Measurements from ENCODE around the gene PPFIBP2. TPM values are rescaled to one million over a fixed set of nuclear protein-coding genes. Genes with fewer than 3 reads are reported as not detected.

PPFIBP2 gene
- total RNA-seq, 3 donors from 2014 or later: 32.3 to 56.1 (median 43.3) TPM

DNA sequence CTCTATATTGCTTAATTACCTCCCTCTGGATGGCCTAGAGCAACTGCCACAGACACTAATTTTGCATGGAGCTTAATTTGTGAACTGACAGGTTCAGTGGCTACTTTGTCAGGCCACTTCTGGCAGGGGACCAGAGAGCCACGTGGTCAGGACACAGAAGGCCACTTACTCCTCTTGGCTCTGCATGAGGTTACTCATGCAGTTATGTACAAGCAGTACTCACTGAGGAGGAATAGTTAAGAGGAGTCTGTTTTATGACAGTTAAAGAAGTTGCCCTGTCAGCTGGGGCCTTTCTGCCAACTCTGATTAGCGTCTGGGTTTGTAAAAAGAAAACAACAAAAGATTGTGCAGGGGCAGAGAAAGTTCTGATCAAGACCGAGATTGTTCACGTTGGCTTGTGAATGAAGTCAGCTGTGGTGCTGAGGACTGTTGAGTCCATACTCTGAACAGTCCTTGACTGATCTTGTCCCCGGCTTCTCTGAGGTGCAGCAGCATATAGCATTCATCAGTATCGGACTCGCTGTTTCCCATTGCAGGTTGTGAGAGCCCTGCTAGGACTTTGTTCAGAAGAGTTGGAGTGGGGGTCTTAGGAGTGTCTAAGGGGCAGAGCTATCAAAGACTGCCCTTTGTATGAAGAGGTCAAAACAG is 41.4 kb downstream of the PPFIBP2 start:
- no peaks in the 10 kb centered on the region for H3K36me3 ChIP-seq
- DNase-seq (ENCODE audit: low spot score in 2 of 2): peak; percentile 67 to 69
- intact Hi-C loops (cut with DNase I; ENCODE audit: low total_unique reads): no loop called here
- H3K4me1 ChIP-seq: no peaks in the 10 kb centered on the region
- H3K4me3 ChIP-seq: no peak overlapping the region
- no peaks in the 10 kb centered on the region for H3K27me3 ChIP-seq
- TF ChIP-seq POLR2A (IDR thresholded peaks at IDR 0.05) (no peak), POLR2AphosphoS5 (IDR thresholded peaks at IDR 0.05) (no peak)
- TF ChIP-seq, protein P1, sequence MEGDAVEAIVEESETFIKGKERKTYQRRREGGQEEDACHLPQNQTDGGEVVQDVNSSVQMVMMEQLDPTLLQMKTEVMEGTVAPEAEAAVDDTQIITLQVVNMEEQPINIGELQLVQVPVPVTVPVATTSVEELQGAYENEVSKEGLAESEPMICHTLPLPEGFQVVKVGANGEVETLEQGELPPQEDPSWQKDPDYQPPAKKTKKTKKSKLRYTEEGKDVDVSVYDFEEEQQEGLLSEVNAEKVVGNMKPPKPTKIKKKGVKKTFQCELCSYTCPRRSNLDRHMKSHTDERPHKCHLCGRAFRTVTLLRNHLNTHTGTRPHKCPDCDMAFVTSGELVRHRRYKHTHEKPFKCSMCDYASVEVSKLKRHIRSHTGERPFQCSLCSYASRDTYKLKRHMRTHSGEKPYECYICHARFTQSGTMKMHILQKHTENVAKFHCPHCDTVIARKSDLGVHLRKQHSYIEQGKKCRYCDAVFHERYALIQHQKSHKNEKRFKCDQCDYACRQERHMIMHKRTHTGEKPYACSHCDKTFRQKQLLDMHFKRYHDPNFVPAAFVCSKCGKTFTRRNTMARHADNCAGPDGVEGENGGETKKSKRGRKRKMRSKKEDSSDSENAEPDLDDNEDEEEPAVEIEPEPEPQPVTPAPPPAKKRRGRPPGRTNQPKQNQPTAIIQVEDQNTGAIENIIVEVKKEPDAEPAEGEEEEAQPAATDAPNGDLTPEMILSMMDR (IDR thresholded peaks at IDR 0.05): no peak
- peak overlapping the region in 1 of 2 donors; percentile 19 for H3K27ac ChIP-seq
- no peaks in the 10 kb centered on the region for H3K9me3 ChIP-seq

DNA sequence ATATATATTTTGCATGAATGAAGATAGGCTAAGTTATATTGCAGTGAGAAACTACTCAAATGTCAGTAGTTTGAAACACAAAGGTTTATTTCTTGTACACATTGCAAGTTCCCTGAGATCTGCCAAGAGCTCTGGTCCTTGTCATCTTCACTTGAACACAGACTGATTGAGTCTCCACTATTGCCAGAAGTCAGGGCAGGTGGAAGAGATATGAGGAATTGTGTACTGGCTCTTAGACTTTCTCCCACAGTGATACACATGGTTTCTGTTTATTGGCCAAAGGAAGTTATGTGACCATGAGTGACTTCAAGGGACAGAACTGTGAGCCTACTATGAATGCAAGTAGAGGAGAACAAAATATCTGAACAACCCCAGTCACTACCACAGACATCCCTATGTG is 44.2 kb downstream of the PPFIBP2 start:
- DNase-seq (ENCODE audit: low spot score in 2 of 2): no peak
- H3K4me3 ChIP-seq: no peak overlapping the region
- H3K36me3 ChIP-seq: no peaks in the 10 kb centered on the region
- intact Hi-C loops (cut with DNase I; ENCODE audit: low total_unique reads): no loop called here
- no peaks in the 10 kb centered on the region for H3K9me3 ChIP-seq
- H3K27ac ChIP-seq: no peak overlapping the region
- TF ChIP-seq POLR2A (IDR thresholded peaks at IDR 0.05): no peak
- TF ChIP-seq, protein P1 (IDR thresholded peaks at IDR 0.05): no peak
- no peak for TF ChIP-seq POLR2AphosphoS5 (IDR thresholded peaks at IDR 0.05)
- no peaks in the 10 kb centered on the region for H3K27me3 ChIP-seq
- no peaks in the 10 kb centered on the region for H3K4me1 ChIP-seq

DNA sequence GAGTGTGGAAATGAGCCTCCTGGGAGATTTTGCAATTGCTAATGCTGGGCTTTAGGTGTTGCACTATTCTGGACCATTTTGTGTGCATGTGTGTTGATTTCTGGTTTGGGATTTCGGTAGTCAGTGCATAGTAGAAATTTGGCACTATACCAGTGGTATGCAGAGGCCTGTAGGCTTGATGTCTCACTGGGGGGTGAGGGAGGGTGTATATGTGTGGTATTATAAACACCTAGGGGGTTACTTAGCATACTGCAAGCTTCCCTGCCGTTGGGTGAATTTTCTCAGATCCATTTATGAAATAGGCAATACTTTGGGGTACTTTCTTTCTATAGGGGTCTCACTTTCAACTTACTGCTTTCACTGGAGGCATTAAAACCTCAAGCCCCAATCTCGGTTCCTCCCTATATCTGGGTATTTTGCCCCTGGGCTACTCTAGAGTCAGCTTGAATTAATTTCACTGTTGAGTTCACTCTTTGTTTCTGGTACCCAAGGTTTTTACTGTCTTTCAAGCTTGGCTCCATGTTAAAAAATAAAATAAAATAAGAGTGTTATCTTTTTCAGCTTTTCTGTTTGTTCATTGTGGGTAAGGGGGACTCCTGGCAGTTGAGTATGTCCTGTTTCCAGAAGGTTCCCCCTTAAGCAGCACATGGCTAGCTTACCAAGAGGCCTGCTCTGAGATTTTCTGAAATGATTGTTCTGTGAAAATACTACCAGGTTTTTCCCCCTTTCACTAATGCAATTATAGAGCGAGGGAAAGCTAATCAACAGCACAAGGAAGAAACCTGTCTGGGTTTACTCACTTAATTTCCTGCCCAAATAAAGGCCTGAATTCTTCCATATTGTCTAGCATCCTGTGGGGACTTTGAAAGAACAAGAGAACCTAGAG is 45.8 kb downstream of the PPFIBP2 start:
- H3K9me3 ChIP-seq: no peaks in the 10 kb centered on the region
- H3K27ac ChIP-seq: no peak overlapping the region
- H3K36me3 ChIP-seq: no peaks in the 10 kb centered on the region
- intact Hi-C loops (cut with DNase I; ENCODE audit: low total_unique reads): no loop called here
- no peaks in the 10 kb centered on the region for H3K27me3 ChIP-seq
- no peak for DNase-seq (ENCODE audit: low spot score in 2 of 2)
- TF ChIP-seq POLR2A (IDR thresholded peaks at IDR 0.05) (no peak), POLR2AphosphoS5 (IDR thresholded peaks at IDR 0.05) (no peak)
- TF ChIP-seq, protein P1 (IDR thresholded peaks at IDR 0.05): no peak
- no peaks in the 10 kb centered on the region for H3K4me1 ChIP-seq
- H3K4me3 ChIP-seq: no peak overlapping the region

DNA sequence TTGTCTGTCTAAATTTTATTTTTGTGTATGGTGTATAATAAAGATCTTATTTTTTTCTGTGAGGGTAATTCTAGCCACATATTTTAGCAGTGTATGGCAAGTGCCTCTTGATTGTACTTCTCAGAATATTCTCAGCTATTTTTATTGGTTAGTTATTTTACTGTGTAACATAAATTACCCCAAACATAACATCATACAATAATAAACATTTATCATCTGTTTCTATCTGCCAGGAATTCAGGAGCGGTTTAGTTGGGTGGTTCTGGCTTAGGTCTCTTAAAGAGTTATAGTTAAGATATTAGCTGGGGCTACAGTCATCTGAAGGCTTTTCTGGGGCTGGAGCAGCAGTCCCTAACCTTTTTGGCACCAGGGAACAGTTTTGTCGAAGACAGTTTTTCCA is 47.8 kb downstream of the PPFIBP2 start:
- TF ChIP-seq POLR2AphosphoS5 (IDR thresholded peaks at IDR 0.05): no peak
- TF ChIP-seq, protein P1 (IDR thresholded peaks at IDR 0.05): no peak
- no peak for TF ChIP-seq POLR2A (IDR thresholded peaks at IDR 0.05)
- intact Hi-C loops (cut with DNase I; ENCODE audit: low total_unique reads): no loop called here
- no peaks in the 10 kb centered on the region for H3K4me1 ChIP-seq
- H3K36me3 ChIP-seq: no peaks in the 10 kb centered on the region
- DNase-seq (ENCODE audit: low spot score in 2 of 2): no peak
- no peak overlapping the region for H3K4me3 ChIP-seq
- H3K27me3 ChIP-seq: no peaks in the 10 kb centered on the region
- H3K9me3 ChIP-seq: no peaks in the 10 kb centered on the region
- no peak overlapping the region for H3K27ac ChIP-seq

DNA sequence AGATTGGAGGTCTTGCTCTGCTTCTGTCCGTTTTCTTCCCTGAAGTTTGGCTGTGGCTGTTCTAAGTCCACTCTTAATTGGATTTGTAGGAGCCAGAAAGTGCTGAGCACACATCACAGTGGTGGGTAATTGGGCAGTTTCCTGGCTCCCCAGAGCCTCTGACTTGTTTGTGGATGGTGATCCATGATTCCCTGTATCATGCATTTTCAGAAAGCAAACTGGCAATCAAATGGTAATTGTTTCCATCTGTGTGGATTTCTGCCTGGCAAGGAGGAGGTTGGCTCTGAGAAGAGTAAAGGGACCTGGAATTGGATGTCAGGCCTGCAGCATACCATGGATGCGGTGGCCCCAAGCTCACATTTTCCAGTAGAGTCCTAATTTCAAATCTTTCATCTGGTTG is 49.5 kb downstream of the PPFIBP2 start:
- DNase-seq (ENCODE audit: low spot score in 2 of 2): no peak
- Histone ChIP-seq H3K36me3 (no peaks in the 10 kb centered on the region), H3K9me3 (no peaks in the 10 kb centered on the region), H3K27me3 (no peaks in the 10 kb centered on the region), H3K4me3 (no peak overlapping the region), H3K4me1 (no peaks in the 10 kb centered on the region), H3K27ac (no peak overlapping the region)
- TF ChIP-seq, protein P1 (IDR thresholded peaks at IDR 0.05): no peak
- no peak for TF ChIP-seq POLR2A (IDR thresholded peaks at IDR 0.05)
- TF ChIP-seq POLR2AphosphoS5 (IDR thresholded peaks at IDR 0.05): no peak
- intact Hi-C loops (cut with DNase I; ENCODE audit: low total_unique reads): no loop called here

Measured in breast epithelium (tissue), 4 donors.